Dedifferentiated amniotic fluid mesenchymal stem cell (primary cell): Measurements from ENCODE around the gene TSPAN2.

Experiments
- DNase-seq: peaks from one replicate; pipeline ENCODE4 v3.0.0-alpha.2; 2016; ENCODE audit errors: extremely low spot score

Gene TSPAN2

DNA sequence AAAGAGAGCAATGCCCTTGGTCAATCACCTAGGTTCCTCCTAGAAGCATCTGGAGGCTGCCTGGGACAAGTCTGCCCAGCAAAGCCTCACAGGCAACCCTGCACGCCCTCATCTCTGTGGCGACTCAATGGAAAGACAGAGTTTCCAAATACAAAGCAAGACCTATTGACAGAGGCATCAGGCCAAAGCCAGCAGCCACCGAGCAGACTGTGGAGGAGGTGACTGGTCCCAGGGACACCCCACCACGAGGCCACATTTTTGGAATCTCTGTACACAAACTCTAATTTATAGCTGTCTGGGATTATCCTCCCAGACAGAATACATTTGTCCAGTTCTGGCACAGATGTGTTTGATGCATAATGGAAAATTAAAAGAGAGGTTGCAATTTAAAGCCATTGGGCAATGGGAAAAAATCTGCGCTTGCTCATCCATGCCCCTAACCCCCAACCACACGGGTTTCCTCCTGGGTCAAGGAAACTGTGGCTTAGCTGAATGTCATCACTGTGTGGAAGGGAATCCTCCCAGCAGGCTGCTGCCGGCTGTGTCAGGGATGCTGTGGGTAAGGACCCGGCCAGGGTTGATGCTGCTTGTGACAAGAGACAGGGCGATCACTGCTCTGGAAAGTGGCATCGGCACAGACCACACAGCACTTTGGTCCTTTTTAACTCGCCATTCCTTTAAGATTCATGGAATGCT, 14.3 kb downstream of the TSPAN2 start:
- DNase-seq = no peak

DNA sequence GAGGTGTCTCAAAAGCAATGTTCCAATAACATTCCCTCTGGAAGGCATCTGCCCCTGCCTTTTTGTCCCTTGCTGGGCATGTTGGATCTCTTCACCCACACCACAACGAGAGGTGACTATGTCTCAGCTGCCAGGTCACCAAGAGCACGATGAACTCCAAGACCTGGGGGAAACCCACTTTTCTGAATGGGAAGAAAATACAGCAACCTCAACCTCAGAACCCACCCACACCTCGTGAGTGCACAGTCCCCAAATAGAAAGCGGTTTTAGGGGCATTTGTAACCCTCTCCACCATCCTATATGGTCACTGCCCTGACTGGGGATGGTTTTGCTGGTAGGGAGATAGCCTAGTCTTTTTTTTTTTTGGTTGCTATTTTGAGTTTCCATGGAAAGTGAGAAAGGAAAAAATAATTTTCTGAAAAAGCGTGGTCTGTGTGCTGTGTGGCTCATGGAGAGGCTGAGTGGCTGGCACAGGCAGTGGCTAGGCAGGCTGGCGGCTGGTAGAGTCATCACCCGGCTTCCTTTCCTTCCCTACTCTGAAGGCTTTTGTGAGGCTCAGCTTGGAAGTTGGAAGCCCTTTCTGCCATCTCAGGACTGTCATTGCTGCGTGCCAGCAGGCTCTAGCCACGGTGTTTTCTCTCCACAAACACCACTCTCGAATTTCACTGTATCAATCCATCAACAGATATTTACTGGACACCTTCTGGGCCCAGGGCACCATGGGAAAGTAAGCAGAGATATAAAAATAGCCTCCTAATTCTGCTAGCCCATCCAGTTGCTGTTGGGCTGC, 15.8 kb downstream of the TSPAN2 start:
- no peak for DNase-seq

DNA sequence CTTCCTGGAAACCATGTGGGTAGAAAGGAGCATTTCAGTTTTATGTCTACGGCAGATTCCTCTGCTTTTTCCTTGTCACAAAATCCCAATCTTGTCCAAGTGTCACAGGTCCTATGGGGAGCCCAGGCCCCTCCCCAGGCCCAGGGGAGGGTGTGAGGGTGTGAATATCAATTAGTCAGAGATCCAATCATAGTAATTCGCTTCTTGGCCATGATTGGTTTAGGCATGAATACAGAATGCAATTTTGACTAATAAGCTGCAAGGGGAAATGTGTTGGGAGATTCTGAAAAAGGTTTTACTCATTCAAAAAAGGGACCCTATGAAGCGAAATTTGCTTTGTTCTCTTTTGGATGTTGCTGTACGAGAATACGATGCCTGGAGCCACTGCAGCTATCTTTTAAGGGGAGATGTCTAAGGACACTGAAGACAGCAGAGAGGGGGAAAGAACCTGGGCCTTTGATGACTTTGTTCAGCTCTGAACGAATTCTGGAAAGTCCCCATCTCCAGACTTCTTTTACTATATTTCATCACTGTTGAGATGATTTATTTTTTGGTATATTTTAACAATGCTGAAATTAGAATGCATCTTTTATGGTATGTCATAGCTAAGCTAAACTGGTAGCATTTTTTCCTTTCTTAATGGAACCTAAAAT, 18.2 kb downstream of the TSPAN2 start:
- DNase-seq = no peak

DNA sequence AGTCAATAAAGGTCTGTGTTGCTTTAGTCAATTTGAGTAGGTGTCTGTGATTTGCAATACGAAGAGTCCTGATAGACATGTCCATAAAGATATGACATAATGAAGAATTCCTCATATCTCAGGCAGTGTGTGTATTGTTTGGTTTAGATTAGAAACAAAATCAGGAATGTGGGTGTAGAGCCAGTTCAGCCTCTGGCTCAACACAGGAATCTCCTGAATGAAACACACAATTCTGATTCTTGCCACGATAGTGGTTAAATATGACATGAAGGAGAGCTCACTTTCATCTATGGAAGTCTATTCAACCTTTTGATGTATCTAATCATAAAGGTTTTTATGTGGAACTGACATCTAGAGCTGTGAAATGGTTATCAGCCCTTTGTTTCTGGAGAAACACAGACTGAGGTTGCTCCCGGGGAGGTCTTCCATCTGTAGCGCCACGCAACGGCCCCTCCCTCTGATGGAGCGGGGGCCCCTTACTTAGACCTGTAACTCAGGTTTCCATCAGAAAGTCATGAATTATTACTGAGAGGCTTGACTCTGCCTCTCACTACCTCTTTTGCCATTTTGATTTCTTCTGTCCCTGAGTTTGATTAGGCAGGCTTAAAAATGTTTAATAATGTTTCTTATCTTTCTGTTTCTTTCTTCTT, 19.5 kb downstream of the TSPAN2 start:
- peak; percentile 40 for DNase-seq

DNA sequence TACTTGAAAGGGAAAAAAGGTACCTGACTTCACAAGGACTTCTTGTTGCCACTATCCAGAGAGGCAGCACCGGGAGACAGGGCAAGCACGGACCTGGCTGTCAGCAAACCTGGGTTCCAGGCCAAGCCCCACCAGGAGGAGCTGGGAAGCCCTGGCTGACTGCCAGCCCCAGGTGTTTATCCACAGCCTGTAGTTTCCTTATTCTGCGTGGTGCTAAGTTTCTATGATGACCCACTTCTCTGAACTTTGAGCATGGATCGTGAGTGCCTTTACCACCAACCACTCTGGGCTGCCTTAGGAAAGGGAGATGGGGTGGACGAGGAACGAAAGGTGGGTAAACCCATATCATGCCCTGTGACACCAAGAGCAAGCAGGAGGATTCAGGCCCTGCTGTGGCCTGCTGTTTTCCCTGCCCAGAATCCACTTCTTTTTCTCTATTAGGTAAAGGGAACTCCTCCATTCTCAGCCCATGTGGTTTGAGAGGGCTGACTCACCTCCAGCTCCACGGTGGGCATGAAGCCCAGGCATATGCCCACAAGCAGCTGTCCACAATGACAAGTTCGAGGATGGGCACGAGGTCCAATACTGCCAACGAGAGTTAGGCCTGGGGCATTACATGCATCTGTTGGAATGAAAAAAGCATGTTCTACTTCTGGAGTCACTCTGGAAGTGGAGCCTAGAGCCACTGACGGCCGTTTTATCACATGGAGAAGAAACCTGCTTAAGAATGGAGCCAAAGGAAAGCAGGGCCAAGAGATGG, 20.3 kb downstream of the TSPAN2 start:
- DNase-seq = peak; percentile 58

DNA sequence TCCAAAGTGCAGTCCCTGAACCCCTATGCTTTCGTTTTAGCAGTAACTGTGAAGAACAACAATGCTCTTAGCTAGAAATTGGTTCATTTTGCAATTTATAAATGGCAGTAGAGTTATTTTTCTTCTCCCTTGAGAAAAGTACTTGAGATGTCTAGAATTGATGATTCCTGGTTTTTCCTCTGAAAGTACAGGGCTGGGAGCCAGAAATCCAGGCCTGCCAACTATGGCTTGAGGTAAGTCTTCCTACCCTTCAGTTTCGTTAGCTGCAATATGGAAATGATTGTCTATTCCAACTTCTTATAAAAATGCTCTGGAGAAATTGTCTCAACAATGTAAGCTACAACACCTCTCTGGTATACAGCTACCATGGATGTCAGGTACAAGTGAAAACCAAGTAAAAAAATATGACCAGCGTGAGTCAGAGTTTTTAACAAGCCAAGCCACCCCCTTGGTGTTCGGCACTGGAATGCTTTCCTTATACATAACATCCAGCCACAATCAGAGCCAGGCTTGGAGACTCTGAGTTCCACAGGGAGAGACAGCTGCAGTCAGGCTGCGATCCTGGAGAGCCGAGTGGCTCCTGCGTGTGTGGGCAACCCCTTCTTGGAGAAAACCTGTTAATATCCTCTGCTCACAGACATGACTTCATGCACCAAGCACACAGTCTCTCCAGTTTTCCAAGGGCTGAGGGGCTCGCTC, 22.0 kb downstream of the TSPAN2 start:
- DNase-seq = peak; percentile 62

DNA sequence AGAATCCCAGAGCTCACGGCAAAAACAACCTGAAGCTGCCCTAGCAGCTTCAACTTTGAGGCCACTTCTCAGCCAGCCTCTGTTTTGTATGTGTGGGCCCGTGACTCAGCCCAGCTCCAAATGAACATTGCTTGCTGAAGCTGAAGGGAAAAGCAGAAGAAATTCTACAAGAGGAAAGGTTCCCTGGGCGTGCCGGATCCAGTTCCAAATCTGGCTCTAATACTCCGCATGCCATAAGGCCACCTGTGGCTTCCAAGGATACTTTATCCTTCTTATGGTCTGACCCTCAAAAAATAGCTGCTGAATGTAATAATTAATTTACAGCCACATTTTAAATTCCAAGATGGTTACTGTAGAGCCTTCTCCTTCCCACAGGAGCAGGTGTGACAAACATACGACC, 24.3 kb downstream of the TSPAN2 start:
- no peak for DNase-seq

DNA sequence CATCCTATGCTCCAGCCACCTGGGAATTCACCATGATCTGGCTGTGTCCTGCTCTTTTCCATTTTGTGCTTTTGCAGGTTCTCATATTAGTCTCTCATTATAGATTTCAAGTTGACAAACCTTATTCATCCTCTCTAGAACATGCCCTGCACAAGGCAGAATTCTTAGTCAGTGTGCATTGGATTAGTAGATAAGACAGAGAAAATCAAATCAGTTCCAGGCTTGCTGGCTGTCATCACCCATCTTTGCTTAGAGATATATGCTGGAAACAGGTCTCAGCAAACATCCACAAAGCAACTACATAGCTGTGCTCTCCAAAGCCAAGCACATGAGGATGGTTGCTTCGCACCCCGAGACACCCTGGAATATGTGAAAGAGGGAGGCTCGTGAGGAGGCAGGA, 24.8 kb downstream of the TSPAN2 start:
- DNase-seq = no peak

DNA sequence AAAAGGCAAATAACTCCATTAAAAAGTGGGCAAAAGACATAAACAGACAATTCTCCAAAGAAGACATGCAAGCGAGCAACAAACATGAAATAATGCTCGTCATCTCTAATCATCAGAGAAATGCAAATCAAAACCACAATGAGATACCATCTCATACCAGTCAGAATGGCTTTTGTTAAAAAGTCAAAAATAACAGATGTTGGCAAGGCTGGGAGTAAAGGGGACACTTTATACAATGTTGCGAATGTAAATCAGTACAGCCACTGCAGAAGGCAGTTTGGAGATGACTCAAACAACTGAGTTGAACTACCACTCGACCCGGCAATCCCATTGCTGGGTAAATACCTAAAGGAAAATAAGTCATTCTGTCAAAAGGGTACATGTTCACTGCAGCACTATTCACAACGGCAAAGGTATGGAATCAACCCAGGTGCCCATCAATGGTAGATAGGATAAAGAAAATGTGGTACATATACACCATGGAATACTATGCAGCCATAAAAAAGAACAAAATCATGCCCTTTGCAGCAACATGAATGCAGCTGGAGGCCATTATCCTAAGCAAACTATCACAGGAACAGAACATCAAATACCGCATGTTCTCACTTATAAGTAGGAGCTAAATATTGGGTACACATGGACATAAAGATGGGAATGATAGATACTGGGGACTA, 25.9 kb downstream of the TSPAN2 start:
- DNase-seq = no peak

DNA sequence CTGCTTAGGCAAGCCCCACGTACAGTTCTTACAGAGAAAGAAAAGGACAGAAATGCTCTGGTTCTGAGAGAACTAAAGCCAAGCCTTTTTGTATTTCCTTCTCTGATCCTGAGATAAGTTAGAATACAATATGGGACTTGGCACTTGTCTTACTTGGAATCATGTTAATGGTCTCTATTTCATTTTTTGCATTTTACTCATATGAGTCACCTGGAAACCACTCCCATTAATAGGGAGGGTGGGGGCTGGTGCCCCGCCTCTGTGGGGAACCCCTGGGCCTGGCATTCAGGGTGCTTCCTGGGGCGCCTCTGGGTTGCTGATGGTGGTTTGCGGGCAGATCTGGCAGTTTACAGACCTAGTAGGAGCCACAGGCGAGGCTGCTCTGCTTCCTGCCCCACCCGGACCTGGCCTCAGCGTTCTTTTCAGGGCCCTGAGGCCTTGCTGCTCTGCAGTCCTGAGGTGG, 26.7 kb downstream of the TSPAN2 start:
- DNase-seq = no peak

DNA sequence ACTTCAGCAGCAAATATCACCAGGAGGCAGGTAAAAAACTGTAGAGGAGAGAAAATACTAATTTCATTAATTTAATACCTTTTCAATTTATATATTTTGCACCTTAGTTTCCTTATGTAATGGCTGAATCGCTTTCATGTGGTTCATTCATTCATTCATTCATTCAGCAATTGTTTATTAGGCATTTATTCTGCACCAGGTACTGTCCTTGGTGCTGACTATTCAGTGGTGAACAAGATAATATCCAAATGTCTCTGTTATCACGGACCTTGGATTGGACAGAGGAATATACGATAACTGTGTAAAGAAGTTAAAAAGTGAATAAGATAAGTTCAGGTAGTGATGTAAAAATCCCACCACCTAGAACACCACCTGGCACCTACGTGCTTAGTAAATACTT, 28.8 kb downstream of the TSPAN2 start:
- DNase-seq = no peak

DNA sequence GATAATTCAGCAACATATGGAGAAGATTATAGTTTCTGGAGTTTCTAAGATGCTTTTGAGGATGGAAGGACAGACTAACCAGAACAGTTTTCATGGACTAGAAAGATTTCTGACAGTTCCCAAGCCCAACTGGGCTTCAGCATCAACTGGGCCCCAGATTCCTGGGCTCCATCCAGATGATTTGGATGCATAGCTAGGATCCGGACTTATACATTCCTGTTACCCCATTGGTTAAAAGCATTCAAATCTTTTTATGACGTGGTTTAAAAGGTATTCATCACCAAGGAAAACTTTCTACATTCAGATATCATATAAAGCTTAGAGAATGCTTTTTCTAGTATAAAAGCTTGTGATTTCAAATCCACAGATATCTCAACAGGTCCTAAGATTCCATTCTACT, 30.0 kb downstream of the TSPAN2 start:
- DNase-seq = no peak

DNA sequence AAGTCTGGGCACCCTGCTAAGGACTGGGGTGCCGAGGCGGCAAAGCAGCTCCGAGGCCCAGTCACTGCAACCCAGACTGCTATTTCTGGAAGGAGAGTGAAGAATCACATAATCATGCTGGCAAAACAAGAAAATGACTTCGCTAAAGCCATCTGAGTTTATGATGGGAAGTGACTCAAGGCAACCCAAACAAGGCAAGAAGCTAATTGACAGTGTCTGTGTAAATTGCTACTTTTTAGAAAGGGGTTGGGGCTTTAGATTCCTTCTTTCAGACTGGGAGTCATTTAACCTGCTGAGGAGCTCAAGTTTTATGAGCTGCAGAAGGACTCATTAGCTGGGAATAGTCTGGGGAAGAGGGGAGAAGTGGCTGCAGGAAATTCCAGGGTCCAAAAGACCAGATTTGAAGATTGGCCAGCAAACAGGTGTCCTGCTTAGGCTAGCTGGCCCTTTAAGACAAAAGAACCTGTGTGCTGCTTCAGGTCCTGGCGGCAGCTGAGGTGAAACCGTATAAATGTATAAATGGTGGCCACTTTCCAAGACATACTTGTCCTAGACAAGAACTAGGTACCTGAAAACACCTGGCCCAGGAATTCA, 31.5 kb downstream of the TSPAN2 start:
- no peak for DNase-seq

DNA sequence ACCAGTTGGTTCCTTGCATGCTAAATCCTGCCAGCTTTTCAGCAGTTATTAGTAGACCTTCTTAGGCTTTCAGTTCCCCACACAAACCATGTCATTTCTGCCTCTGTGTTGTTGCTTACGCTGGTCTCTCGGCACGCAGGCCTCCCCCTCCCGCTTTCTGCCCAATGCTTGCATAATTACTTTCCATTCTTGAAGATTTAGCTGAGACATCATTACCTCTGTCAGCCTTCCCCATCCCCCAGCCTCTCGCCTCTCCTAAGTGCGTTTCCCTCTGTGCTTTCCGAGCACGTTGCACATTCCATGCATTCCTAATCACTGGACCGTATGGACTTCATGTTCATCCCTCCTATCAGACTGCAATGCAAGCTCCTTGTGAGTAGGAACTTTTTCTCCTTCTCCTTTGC, 32.9 kb downstream of the TSPAN2 start:
- peak; percentile 65 for DNase-seq

DNA sequence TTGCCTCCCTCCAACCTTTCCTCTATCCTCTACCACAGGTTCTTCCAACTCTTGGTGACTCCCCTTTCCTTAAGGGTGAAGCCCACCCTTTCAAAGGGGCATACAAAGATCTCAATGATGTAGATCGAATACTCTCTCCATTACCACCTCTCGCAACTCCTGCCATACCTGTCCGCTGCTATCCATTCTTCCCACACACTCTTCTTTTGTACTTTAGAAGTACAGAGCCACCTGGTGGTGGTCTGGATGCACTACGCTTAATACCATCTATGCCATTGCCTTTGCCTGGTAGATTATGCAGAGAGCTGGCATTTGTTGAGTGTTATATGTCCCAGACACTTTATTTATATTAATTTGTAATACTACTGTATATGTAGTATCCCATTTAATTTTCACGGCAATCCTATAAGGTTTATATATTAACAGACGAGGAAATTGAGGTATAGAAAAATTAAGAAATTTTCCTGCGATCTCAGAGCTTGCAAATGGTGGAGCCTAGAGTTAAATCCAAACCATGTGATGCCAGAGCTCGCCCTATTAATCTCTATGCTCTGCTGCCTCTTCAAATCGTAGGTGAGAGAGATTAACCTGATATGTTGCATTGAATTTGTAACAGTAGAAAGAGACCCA, 36.7 kb downstream of the TSPAN2 start:
- no peak for DNase-seq

DNA sequence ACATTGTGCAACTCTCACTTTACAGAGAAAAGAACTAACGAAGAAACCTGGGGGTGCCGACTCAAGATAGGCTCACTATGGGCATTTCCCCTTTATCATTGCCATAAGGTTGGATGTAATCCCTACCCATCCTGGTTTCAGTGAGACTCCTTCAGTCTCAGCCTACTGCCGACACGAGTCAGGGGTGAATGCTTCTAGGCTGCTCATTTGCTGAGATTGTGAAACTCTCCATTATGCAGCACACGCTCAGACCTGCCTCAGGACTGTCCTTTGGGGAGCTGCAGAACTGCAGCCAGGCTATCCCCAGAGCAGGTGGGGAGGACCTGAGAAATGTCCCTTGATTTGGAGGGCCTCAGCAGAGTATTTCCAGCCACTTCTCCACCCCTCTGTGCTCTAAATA, 37.5 kb downstream of the TSPAN2 start:
- no peak for DNase-seq

DNA sequence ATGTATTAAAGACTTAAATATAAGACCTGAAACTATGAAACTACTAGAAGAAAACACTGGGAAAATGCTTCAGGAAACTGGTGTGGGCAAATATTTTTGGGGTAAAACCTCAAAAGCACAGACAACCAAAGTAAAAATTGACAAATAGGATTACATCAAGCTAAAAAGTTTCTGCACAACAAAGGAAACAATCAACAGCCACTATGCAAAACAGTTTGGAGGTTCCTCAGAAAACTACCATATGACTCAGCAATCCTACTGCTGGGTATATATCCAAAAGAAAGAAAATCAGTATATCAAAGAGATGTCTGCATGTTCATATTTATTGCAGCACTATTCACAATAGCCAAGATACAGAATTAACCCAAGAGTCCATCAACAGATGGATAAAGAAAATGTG, 42.6 kb downstream of the TSPAN2 start:
- no peak for DNase-seq

DNA sequence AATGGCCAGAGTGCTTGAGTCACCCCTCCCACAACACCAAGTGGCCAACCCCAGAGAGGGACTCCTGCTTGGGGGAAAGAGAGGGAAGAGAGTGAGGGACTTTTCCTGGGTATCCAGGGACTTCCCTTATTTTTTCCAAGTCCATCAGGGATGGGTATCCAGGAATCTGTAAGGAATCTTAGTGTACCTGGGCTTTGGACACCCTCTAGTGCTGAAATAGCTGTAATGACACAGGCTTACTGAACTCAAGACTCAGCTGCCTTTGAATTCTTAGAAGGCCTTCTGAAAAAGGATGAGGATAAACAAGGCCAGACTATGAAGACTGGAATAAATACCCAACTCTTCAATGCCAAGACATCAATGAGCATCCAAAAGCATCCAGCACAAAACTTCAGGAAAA, 47.6 kb downstream of the TSPAN2 start:
- no peak for DNase-seq

DNA sequence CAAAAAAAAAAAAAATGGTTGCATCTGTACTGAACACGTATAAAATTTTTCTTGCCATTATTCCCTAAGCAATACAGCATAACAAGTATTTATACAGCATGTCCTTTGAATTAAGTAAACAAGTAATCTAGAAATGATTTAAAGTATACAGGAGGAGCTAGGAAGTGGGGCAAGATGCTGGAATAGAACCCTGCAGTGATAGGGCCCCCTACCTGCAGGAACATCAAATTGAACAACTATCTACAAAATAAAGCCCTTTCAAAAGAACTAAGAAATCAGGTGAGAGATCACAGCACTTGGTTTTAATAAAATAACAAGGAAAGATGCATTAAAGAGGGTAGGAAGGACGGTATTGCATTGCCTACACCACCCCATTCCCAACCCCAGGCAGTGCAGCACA, 48.8 kb downstream of the TSPAN2 start:
- DNase-seq = no peak
